ENCODE data around the gene OTOF.

The OTOF gene

DNA sequence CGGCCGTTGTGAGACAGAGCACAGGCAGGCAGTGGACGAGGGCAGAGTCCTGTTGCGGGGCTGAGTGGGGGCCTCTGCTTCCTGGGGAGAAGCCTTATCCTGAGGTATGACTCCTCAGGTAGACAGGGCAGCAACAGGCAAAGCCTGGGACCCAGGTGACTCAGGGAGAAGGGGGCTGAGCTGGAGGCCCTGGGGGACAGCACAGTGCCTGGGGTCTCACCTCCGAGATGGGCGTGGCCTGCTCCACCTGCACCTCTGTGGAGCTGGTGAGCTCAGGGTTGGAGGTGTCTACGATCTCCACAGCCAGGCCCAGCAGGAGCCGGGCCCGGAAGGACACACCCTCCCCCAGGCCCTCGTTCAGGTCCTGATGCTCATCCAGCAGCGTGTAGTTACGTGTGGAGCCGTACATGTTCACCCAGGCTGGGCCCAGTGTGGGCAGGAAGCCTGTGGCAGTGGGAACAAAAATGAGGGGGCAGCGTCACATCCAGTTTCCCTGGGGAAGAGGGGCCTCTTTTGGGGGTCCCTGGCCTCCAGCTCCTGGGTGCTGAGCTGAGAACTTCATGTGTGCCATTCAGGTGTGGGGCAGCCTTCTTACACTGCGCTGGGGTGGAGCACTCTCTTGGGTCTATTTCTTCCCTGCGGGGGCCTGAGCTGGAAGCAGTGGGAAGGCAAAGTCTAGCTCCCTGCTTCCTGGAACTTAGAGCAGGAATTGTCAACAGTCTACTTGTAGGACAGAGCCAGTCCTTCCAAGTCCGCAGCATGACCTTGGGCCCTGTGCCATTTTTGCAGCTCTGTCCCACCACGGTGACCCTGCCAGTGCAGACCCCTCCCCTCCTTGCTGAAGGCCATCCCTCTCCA is 2.9 kb upstream of the OTOF start:
- no peak for DNase-seq (ENCODE audit: extremely low spot score)
- CTCF ChIA-PET = no interaction called here
- POLR2A ChIA-PET = no interaction called here
- TF ChIP-seq HDGF (IDR thresholded peaks at IDR 0.05; ENCODE audit: borderline replicate concordance) (no peak), FOXA1 (IDR thresholded peaks at IDR 0.05) (no peak), ARNT (IDR thresholded peaks at IDR 0.05) (no peak), TARDBP (IDR thresholded peaks at IDR 0.05) (no peak), ZNF384 (IDR thresholded peaks at IDR 0.05) (no peak), ELF4 (IDR thresholded peaks at IDR 0.05) (no peak), FOXK2 (IDR thresholded peaks at IDR 0.05) (no peak), SUZ12 (IDR thresholded peaks at IDR 0.05) (no peak), NFRKB (IDR thresholded peaks at IDR 0.05) (no peak), BHLHE40 (IDR thresholded peaks at IDR 0.05; ENCODE audit: borderline replicate concordance) (no peak), CTBP1 (IDR thresholded peaks at IDR 0.05; ENCODE audit: borderline replicate concordance) (no peak), SP1 (IDR thresholded peaks at IDR 0.05) (no peak), L3MBTL2 (conservative IDR thresholded peaks at IDR 0.05) (no peak), FOXM1 (IDR thresholded peaks at IDR 0.05; ENCODE audit: borderline replicate concordance) (no peak), LEF1 (IDR thresholded peaks at IDR 0.05; ENCODE audit: borderline replicate concordance) (no peak)
- TF ChIP-seq, protein P1, sequence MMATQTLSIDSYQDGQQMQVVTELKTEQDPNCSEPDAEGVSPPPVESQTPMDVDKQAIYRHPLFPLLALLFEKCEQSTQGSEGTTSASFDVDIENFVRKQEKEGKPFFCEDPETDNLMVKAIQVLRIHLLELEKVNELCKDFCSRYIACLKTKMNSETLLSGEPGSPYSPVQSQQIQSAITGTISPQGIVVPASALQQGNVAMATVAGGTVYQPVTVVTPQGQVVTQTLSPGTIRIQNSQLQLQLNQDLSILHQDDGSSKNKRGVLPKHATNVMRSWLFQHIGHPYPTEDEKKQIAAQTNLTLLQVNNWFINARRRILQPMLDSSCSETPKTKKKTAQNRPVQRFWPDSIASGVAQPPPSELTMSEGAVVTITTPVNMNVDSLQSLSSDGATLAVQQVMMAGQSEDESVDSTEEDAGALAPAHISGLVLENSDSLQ (IDR thresholded peaks at IDR 0.05) = no peak

DNA sequence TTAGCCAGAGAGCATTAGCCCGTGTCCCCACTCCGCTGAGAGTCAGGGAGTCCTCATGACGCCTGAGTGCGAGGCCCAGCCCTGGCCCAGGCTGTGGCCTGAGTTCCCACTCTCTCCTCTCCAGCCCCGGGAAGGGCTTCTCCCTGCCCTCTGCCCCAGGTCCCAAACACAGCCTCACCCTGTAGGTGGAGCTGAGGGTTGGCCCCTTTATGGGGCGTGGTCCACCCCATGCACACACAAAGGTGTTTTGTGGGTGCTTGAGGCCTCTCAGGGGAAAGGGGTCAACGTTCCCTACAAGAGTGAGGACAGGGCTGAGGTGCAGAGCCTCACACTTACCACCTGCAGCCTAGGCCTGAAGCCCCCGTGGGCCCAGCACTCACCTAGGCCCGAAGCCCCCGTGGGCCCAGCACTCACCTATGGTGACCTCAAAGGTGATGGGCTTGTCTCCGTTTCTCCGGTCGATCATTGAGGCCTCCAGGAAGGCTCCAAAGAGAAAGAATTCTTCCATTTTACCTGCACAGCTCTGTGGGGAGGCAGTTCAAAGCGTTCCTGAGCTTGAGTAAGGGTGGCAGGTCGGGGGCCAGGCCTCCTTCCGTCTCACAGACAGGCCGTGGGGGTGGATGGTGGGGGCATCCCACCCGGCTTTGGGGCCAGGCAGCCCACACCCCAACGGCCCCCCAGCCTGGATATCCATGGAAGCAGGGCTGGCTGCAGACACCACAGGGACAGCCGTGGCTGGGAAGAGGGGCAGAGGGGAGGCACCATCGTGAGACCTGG is 2.1 kb upstream of the OTOF start:
- POLR2A ChIA-PET = no interaction called here
- CTCF ChIA-PET = no interaction called here
- no peak for TF ChIP-seq FOXA1 (IDR thresholded peaks at IDR 0.05)
- TF ChIP-seq BHLHE40 (IDR thresholded peaks at IDR 0.05; ENCODE audit: borderline replicate concordance) = no peak
- no peak for TF ChIP-seq FOXM1 (IDR thresholded peaks at IDR 0.05; ENCODE audit: borderline replicate concordance)
- TF ChIP-seq SP1 (IDR thresholded peaks at IDR 0.05) = no peak
- no peak for TF ChIP-seq ARNT (IDR thresholded peaks at IDR 0.05)
- TF ChIP-seq, protein P1 (IDR thresholded peaks at IDR 0.05) = no peak
- TF ChIP-seq ZNF384 (IDR thresholded peaks at IDR 0.05) = no peak
- no peak for TF ChIP-seq CTBP1 (IDR thresholded peaks at IDR 0.05; ENCODE audit: borderline replicate concordance)
- no peak for TF ChIP-seq SUZ12 (IDR thresholded peaks at IDR 0.05)
- no peak for DNase-seq (ENCODE audit: extremely low spot score)

DNA sequence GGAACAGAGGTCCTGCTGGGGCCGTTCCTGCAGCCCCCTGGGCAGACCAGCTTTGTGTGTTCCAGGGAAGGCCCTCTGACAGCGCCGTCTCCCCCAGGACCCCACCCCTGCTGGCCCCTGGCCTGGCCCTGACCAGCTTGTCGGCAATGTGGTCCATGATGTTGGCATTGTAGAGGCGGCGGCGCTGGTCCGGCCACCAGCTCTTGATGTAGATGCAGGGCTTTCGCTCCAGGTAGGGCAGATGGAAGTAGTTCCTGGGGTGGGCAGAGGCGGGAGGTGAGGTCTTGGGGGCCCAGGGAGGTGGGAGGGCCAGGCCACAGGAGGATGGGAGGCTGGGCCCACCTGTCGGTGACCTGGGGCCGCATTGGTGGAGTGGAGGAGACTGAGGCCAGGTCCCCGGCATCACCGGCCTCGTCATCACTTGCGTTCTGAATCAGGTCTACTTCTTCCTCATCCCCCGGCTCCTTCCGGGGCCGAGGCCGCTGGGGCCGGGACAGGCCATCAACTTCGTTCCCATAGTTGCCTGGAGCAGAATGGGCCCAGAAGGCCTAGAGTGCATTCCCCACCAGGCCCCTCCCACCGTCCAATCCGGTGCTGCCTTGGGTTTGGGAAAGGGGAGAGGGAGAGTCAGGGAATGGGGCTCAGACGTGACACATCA is 1.3 kb upstream of the OTOF start:
- DNase-seq (ENCODE audit: extremely low spot score) = no peak
- POLR2A ChIA-PET = no interaction called here
- CTCF ChIA-PET = no interaction called here
- no peak for TF ChIP-seq SP1 (IDR thresholded peaks at IDR 0.05)
- no peak for TF ChIP-seq CTBP1 (IDR thresholded peaks at IDR 0.05; ENCODE audit: borderline replicate concordance)
- TF ChIP-seq LEF1 (IDR thresholded peaks at IDR 0.05; ENCODE audit: borderline replicate concordance) = no peak
- no peak for TF ChIP-seq ELF4 (IDR thresholded peaks at IDR 0.05)
- TF ChIP-seq ARNT (IDR thresholded peaks at IDR 0.05) = no peak
- no peak for TF ChIP-seq FOXK2 (IDR thresholded peaks at IDR 0.05)
- TF ChIP-seq BHLHE40 (IDR thresholded peaks at IDR 0.05; ENCODE audit: borderline replicate concordance) = no peak
- TF ChIP-seq L3MBTL2 (conservative IDR thresholded peaks at IDR 0.05) = no peak

DNA sequence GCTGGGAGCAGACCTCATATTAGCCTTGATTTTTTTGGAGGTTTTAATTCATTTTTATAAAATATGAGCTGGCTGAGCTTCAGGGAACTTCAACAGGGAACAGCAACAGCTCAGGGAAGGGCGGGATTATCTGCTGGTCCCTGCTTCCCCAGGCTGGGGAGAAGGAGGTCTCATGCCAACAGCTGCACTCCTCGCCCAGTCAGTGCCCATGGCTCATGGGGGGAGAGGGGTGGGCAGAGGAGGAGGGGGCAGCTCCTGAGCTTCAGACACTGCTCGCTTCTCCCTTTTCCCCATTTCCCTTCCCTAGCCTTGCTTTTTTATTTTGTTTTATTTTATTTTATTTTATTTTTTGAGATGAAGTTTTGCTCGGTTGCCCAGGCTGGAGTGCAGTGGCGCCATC is 442 bp upstream of the OTOF start:
- ChIA-PET CTCF (no interaction called here), POLR2A (no interaction called here)
- no peak for TF ChIP-seq NFRKB (IDR thresholded peaks at IDR 0.05)
- DNase-seq (ENCODE audit: extremely low spot score) = no peak

DNA sequence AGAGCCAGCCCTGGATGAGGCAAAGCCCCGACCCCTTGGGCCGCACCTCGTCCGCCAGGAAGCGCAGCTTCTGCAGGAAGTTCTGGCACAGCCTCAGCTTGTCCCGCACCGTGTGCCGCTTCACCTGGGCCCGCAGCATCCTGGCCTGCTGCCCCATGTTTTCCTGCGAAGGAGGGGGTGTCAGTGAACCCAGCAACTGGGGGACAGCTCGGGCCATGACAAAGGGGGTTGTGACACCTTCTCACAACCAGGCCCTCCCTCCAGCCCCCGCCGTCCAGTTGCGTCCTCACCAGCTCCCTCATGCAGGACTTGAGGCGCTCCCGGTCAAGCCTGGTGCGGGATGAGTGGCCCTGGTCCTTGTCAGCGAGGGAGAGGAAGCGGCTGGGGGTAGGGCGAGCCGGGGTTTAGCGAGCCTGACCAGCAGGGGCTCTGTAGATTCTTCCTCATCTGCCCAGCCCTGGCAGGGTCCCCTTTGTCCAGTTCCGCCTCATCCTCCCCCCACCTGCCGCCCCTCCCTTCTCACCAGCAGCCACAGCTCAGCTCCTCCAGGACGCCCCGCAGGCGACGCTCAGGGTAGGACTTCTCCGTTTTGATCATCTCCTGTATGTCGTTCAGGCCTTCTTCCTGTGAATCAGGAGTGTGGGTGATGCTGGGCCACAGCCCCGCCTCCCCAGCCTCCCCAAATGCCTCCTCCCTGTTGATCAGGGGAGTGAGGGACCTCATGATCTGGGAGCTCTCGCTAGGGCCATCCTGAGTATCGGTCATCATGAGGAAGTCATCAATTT is 606 bp downstream of the OTOF start:
- TF ChIP-seq NFRKB (IDR thresholded peaks at IDR 0.05) (no peak), FOXK2 (IDR thresholded peaks at IDR 0.05) (no peak), CTBP1 (IDR thresholded peaks at IDR 0.05; ENCODE audit: borderline replicate concordance) (no peak)
- ChIA-PET POLR2A (no interaction called here), CTCF (no interaction called here)
- DNase-seq (ENCODE audit: extremely low spot score) = no peak

DNA sequence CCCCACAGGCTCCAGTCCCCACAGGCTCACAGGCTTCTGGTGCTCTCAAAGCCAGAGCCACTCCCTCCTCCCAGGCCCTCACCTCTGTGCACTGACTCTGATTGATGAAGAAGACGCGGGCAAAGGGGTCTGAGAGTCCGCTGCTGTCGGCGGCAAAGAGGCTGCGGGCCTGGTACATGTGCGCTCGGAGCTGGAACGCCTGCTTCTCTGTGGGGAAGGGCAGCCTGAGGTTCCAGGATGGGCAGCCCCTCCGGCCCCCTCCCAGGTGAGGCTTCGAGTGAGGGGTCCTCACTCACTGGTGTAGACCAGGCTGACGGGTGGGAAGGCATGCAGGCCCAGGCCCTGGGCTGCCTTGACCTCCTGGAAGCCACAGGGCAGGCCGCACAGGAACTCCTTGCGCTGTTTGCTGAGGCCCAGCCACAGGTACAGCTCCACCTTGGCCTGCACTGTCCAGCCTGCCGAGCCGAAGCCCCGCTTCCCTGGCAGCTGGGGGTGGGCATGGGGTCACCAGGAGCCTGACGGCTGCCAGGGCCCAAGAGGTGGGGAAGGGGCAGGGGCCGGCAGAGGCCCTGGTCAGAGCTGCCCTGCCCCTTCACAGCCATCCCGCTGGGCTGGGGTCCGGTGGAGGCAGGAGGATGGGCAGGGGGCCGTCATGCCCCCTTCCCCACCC is 2.0 kb downstream of the OTOF start:
- TF ChIP-seq L3MBTL2 (conservative IDR thresholded peaks at IDR 0.05) (no peak), TARDBP (IDR thresholded peaks at IDR 0.05) (no peak)
- ChIA-PET POLR2A (no interaction called here), CTCF (no interaction called here)
- no peak for DNase-seq (ENCODE audit: extremely low spot score)
